ENCODE data around the gene PBX4. TPM values are rescaled to one million over a fixed set of nuclear protein-coding genes. Genes with fewer than 3 reads are reported as not detected.

Gene PBX4
- total RNA-seq, 1 donor from 2014 or later = 0.93 TPM

DNA sequence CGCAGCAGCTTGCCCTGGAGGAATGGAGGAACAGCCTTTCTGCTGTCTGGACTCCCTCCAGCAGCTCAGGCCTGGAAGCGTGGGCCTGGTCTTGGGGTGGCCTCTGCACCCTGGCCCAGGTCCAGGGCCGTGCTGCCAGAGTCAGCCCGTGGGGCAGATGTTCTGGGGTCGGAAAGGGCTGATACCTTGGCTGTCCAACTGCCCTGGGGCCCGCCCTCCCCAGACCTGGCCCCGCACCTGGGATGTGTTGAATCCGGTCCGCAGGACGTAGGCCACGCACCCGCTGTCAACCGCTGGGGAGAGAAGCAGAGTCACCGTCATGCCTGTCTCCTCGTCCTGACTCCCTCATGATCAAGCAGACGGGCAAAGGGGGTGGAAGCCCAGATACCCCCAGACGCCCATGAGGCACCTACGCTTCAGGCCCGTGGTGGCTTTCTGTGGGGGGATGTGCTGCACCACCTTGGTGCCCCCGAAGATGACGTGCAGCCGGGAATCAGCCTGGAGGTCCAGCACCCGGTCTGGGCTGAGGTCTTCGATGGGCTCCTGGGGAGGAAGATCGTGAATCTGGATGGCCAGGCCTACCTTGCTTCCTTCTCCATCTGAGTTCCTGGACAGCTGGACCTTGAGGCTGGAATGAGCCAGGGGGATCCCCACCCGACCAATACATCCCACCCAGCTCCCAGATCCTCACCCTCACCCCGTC lies 37.3 kb upstream of the PBX4 start:
- Mint-ChIP-seq H3K36me3 (ENCODE audit: low read depth, unreplicated experiment) (peaks cover 13% of the 10 kb centered on the region), H3K27ac (ENCODE audit: unreplicated experiment) (no peak overlapping the region), H3K9me3 (ENCODE audit: unreplicated experiment) (no peaks in the 10 kb centered on the region), H3K4me3 (ENCODE audit: unreplicated experiment) (no peak overlapping the region), H3K4me1 (ENCODE audit: low read depth, unreplicated experiment) (no peaks in the 10 kb centered on the region), H3K27me3 (ENCODE audit: low read depth, unreplicated experiment) (no peaks in the 10 kb centered on the region)
- H2AFZ ChIP-seq (ENCODE audit: low read depth, low read length) = no peak overlapping the region
- TF ChIP-seq CTCF (IDR thresholded peaks at IDR 0.05; ENCODE audit: insufficient read depth, low read depth, low read length) (no peak), EZH2 (IDR thresholded peaks at IDR 0.05; ENCODE audit: insufficient read depth, low read length) (no peak)
- no peak overlapping the region for H3K9ac ChIP-seq (ENCODE audit: low read length)
- no peak overlapping the region for H3K4me3 ChIP-seq (ENCODE audit: insufficient read depth, low read depth, low read length)
- H3K27me3 ChIP-seq (ENCODE audit: insufficient read depth, low read length) = no peaks in the 10 kb centered on the region
- H4K20me1 ChIP-seq (ENCODE audit: insufficient read depth, low read length) = peaks cover 31% of the 10 kb centered on the region
- H3K4me2 ChIP-seq (ENCODE audit: low read length) = no peak overlapping the region
- no peaks in the 10 kb centered on the region for H3K4me1 ChIP-seq (ENCODE audit: insufficient read depth, low read length)
- FAIRE-seq (no peak), DNase-seq (ENCODE audit: low read depth) (no peak)
- H3K36me3 ChIP-seq (ENCODE audit: insufficient read depth, low read length) = peaks cover 34% of the 10 kb centered on the region
- no peak overlapping the region for H3K27ac ChIP-seq (ENCODE audit: low read depth, low read length)
- H3K9me3 ChIP-seq (ENCODE audit: insufficient read depth, low read depth, low read length) = no peaks in the 10 kb centered on the region
- H3K79me2 ChIP-seq (ENCODE audit: insufficient read depth, low read length) = peaks cover 15% of the 10 kb centered on the region

DNA sequence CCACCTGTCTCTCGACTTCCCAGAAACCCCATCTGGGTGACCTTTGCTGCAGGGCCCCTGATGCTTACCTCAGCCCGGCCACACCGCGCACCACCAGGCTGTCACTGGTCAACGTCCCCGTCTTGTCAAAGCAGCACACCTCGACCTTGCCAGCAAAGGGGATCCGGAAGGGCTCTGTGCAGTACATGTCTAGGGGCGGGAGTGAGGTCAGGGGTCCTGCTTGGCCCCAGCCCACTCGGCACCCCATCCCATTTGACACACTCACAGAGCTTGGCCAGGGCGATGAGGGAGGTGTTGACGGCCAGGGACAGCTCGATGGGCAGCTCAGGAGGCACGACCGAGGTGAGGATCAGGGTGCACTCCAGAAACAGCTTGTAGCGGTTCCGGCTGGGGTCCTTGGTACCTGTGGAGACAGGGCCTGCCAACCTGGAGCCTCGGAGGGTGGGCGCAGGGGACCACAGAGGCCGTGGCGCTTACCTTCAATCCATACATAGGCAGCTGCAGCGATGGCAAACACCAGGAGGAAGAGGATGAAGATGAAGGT lies 36.6 kb upstream of the PBX4 start:
- no peak for DNase-seq (ENCODE audit: low read depth)
- no peak overlapping the region for H3K4me2 ChIP-seq (ENCODE audit: low read length)
- peaks cover 29% of the 10 kb centered on the region for H4K20me1 ChIP-seq (ENCODE audit: insufficient read depth, low read length)
- no peak overlapping the region for H3K4me3 ChIP-seq (ENCODE audit: insufficient read depth, low read depth, low read length)
- no peaks in the 10 kb centered on the region for H3K9me3 ChIP-seq (ENCODE audit: insufficient read depth, low read depth, low read length)
- Mint-ChIP-seq H3K36me3 (ENCODE audit: low read depth, unreplicated experiment) (peaks cover 15% of the 10 kb centered on the region), H3K4me1 (ENCODE audit: low read depth, unreplicated experiment) (no peaks in the 10 kb centered on the region), H3K27me3 (ENCODE audit: low read depth, unreplicated experiment) (no peaks in the 10 kb centered on the region), H3K9me3 (ENCODE audit: unreplicated experiment) (no peaks in the 10 kb centered on the region), H3K27ac (ENCODE audit: unreplicated experiment) (no peak overlapping the region), H3K4me3 (ENCODE audit: unreplicated experiment) (no peak overlapping the region)
- H3K4me1 ChIP-seq (ENCODE audit: insufficient read depth, low read length) = no peaks in the 10 kb centered on the region
- H2AFZ ChIP-seq (ENCODE audit: low read depth, low read length) = no peak overlapping the region
- H3K27ac ChIP-seq (ENCODE audit: low read depth, low read length) = no peak overlapping the region
- TF ChIP-seq CTCF (IDR thresholded peaks at IDR 0.05; ENCODE audit: insufficient read depth, low read depth, low read length) = no peak
- no peak for TF ChIP-seq EZH2 (IDR thresholded peaks at IDR 0.05; ENCODE audit: insufficient read depth, low read length)
- FAIRE-seq = no peak
- peaks cover 34% of the 10 kb centered on the region for H3K36me3 ChIP-seq (ENCODE audit: insufficient read depth, low read length)
- no peaks in the 10 kb centered on the region for H3K27me3 ChIP-seq (ENCODE audit: insufficient read depth, low read length)
- H3K9ac ChIP-seq (ENCODE audit: low read length) = no peak overlapping the region
- peaks cover 13% of the 10 kb centered on the region for H3K79me2 ChIP-seq (ENCODE audit: insufficient read depth, low read length)

DNA sequence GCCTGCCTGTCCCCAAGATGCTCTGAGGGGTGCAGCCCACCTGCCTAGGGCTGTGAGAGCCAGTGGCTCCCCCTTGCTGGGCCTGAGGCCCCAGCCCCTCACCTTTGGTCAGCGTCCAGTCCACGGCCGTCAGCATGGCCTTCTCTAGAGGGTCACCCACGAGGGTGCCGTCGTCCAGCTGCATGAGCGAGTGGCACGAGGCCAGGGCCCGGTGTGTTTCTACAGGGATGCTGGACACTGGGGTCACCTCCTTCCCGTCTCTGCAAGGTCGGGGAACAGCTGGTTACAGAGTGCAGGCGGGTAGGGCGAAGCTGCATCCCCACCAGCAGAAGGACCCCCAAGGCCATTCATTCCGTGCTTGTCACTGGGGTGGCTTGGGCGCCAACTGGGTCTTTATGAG lies 36.0 kb upstream of the PBX4 start:
- H3K27ac ChIP-seq (ENCODE audit: low read depth, low read length) = no peak overlapping the region
- Mint-ChIP-seq H3K27ac (ENCODE audit: unreplicated experiment) (no peak overlapping the region), H3K9me3 (ENCODE audit: unreplicated experiment) (no peaks in the 10 kb centered on the region), H3K4me3 (ENCODE audit: unreplicated experiment) (no peak overlapping the region), H3K27me3 (ENCODE audit: low read depth, unreplicated experiment) (no peaks in the 10 kb centered on the region), H3K4me1 (ENCODE audit: low read depth, unreplicated experiment) (no peaks in the 10 kb centered on the region), H3K36me3 (ENCODE audit: low read depth, unreplicated experiment) (peaks cover 15% of the 10 kb centered on the region)
- H3K4me3 ChIP-seq (ENCODE audit: insufficient read depth, low read depth, low read length) = no peak overlapping the region
- H4K20me1 ChIP-seq (ENCODE audit: insufficient read depth, low read length) = peaks cover 23% of the 10 kb centered on the region
- H2AFZ ChIP-seq (ENCODE audit: low read depth, low read length) = no peak overlapping the region
- no peaks in the 10 kb centered on the region for H3K27me3 ChIP-seq (ENCODE audit: insufficient read depth, low read length)
- H3K79me2 ChIP-seq (ENCODE audit: insufficient read depth, low read length) = peaks cover 6% of the 10 kb centered on the region
- H3K4me2 ChIP-seq (ENCODE audit: low read length) = no peak overlapping the region
- peaks cover 34% of the 10 kb centered on the region for H3K36me3 ChIP-seq (ENCODE audit: insufficient read depth, low read length)
- DNase-seq (ENCODE audit: low read depth) (no peak), FAIRE-seq (no peak)
- H3K4me1 ChIP-seq (ENCODE audit: insufficient read depth, low read length) = no peaks in the 10 kb centered on the region
- H3K9ac ChIP-seq (ENCODE audit: low read length) = no peak overlapping the region
- H3K9me3 ChIP-seq (ENCODE audit: insufficient read depth, low read depth, low read length) = no peaks in the 10 kb centered on the region
- TF ChIP-seq CTCF (IDR thresholded peaks at IDR 0.05; ENCODE audit: insufficient read depth, low read depth, low read length) = no peak
- TF ChIP-seq EZH2 (IDR thresholded peaks at IDR 0.05; ENCODE audit: insufficient read depth, low read length) = no peak

Measured in astrocyte (in vitro differentiated cells and primary cell).